ENCODE results near the gene GPR142. TPM values are rescaled to one million over a fixed set of nuclear protein-coding genes. Genes with fewer than 3 reads are reported as not detected.

Gene GPR142
- polyA plus RNA-seq, 1 donor (not counting 4 experiments of a cell fraction or from before 2014, with no cell fraction given): not detected

- Histone ChIP-seq H3K4me1 (ENCODE audit: control insufficient read depth, extremely low read depth, insufficient read depth, low read length) (no peaks in the 10 kb centered on the region), H3K4me2 (ENCODE audit: control insufficient read depth, extremely low read depth, insufficient read depth, low read depth, low read length) (no peak overlapping the region), H3K36me3 (ENCODE audit: control insufficient read depth in 2 of 2, extremely low read depth in 1 of 2, insufficient read depth in 2 of 2, low read length in 2 of 2) (no peaks in the 10 kb centered on the region), H3K79me2 (ENCODE audit: control insufficient read depth, insufficient read depth, low read length) (no peaks in the 10 kb centered on the region), H2AFZ (ENCODE audit: control insufficient read depth, low read length) (no peak overlapping the region), H3K9me3 (ENCODE audit: control insufficient read depth, low read depth, low read length) (no peaks in the 10 kb centered on the region), H3K27me3 (ENCODE audit: control insufficient read depth, extremely low read depth, insufficient read depth, low read length) (peaks cover 21% of the 10 kb centered on the region), H3K4me3 (ENCODE audit: control insufficient read depth in 2 of 3, extremely low read depth in 1 of 3, insufficient read depth in 2 of 3, low read depth in 1 of 3, low read length in 3 of 3) (no peak overlapping the region), H3K9ac (ENCODE audit: control insufficient read depth, extremely low read depth, insufficient read depth, low read length) (no peak overlapping the region), H4K20me1 (ENCODE audit: control insufficient read depth, extremely low read depth, insufficient read depth, low read length) (peaks cover 2% of the 10 kb centered on the region), H3K9me1 (ENCODE audit: control insufficient read depth, extremely low read depth, insufficient read depth, low read length) (no peaks in the 10 kb centered on the region), H3K27ac (ENCODE audit: control insufficient read depth, insufficient read depth, low read length) (no peak overlapping the region)
- DNase-seq (ENCODE audit: low read depth, low spot score): no peak
- FAIRE-seq: no peak
- dilution Hi-C loops (cut with MboI; ENCODE audit: extremely low pct_ligation_motif_present, low sequenced_read_pairs): no loop called here
- TF ChIP-seq, protein P1, sequence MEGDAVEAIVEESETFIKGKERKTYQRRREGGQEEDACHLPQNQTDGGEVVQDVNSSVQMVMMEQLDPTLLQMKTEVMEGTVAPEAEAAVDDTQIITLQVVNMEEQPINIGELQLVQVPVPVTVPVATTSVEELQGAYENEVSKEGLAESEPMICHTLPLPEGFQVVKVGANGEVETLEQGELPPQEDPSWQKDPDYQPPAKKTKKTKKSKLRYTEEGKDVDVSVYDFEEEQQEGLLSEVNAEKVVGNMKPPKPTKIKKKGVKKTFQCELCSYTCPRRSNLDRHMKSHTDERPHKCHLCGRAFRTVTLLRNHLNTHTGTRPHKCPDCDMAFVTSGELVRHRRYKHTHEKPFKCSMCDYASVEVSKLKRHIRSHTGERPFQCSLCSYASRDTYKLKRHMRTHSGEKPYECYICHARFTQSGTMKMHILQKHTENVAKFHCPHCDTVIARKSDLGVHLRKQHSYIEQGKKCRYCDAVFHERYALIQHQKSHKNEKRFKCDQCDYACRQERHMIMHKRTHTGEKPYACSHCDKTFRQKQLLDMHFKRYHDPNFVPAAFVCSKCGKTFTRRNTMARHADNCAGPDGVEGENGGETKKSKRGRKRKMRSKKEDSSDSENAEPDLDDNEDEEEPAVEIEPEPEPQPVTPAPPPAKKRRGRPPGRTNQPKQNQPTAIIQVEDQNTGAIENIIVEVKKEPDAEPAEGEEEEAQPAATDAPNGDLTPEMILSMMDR (optimal IDR thresholded peaks at IDR 0.05 in 1 of 3, IDR thresholded peaks at IDR 0.05 in 1 of 3, conservative IDR thresholded peaks at IDR 0.05 in 1 of 3; ENCODE audit: extremely low read depth in 1 of 3, insufficient read depth in 2 of 3, low read length in 3 of 3): no peak
- TF ChIP-seq EZH2 (IDR thresholded peaks at IDR 0.05; ENCODE audit: low read length): no peak
Observed at GRCh38 chr17:74386386-74386785, 19.1 kb downstream of the GPR142 start.

DNA sequence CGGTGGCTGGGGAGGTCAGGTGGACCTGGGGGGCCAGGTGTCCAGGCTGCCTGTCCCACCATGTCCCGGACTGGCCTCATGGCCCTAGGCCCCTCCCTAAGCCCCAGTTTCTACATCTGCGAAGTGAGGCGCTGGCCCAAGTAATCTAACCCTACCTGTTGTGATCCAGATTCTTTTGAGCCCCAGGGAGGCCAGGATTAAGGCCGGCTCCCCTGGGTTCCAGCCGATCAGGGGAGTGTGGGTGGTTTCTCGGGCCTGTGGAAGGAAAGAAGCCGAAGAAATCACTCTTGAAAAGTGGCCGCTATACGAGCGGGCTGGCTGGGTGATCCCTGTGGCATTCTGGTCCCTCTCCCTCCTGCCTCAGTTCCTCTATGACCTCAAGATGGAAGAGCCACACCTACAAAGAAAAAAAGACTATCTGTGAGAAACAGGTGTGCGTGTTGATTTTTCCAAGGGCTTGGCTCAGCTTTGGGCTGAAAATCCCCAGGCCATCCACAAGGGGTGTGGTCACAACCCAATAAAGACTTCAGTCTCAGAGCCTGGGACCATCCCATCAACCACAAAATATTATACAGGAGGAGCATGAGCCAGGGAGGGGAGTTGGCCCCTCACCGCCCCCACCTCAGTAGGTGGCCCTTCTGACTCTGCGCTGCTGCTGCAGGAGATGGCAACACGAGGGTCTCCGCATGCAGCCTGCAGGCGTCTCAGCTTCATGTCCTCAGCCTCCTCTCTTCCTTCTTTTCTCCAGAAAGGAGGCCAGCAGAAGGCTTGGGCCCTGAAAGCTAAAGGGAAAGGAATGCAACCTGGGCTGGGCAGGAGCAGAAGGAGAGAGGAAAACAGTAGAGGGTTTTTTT lies 20.3 kb downstream of the GPR142 start:
- Histone ChIP-seq H3K4me2 (ENCODE audit: control insufficient read depth, extremely low read depth, insufficient read depth, low read depth, low read length) (no peak overlapping the region), H4K20me1 (ENCODE audit: control insufficient read depth, extremely low read depth, insufficient read depth, low read length) (peaks cover 2% of the 10 kb centered on the region), H3K9me3 (ENCODE audit: control insufficient read depth, low read depth, low read length) (no peaks in the 10 kb centered on the region), H3K4me1 (ENCODE audit: control insufficient read depth, extremely low read depth, insufficient read depth, low read length) (no peaks in the 10 kb centered on the region), H3K27me3 (ENCODE audit: control insufficient read depth, extremely low read depth, insufficient read depth, low read length) (peaks cover 21% of the 10 kb centered on the region), H3K4me3 (ENCODE audit: control insufficient read depth in 2 of 3, extremely low read depth in 1 of 3, insufficient read depth in 2 of 3, low read depth in 1 of 3, low read length in 3 of 3) (no peak overlapping the region), H3K9ac (ENCODE audit: control insufficient read depth, extremely low read depth, insufficient read depth, low read length) (no peak overlapping the region), H2AFZ (ENCODE audit: control insufficient read depth, low read length) (no peak overlapping the region), H3K36me3 (ENCODE audit: control insufficient read depth in 2 of 2, extremely low read depth in 1 of 2, insufficient read depth in 2 of 2, low read length in 2 of 2) (no peaks in the 10 kb centered on the region), H3K27ac (ENCODE audit: control insufficient read depth, insufficient read depth, low read length) (no peak overlapping the region), H3K79me2 (ENCODE audit: control insufficient read depth, insufficient read depth, low read length) (no peaks in the 10 kb centered on the region), H3K9me1 (ENCODE audit: control insufficient read depth, extremely low read depth, insufficient read depth, low read length) (no peaks in the 10 kb centered on the region)
- no peak for FAIRE-seq
- no peak for TF ChIP-seq EZH2 (IDR thresholded peaks at IDR 0.05; ENCODE audit: low read length)
- TF ChIP-seq, protein P1 (optimal IDR thresholded peaks at IDR 0.05 in 1 of 3, IDR thresholded peaks at IDR 0.05 in 1 of 3, conservative IDR thresholded peaks at IDR 0.05 in 1 of 3; ENCODE audit: extremely low read depth in 1 of 3, insufficient read depth in 2 of 3, low read length in 3 of 3): no peak
- DNase-seq (ENCODE audit: low read depth, low spot score): no peak
- dilution Hi-C loops (cut with MboI; ENCODE audit: extremely low pct_ligation_motif_present, low sequenced_read_pairs): no loop called here

All from keratinocyte (primary cell).